GM18499 (cell line): ENCODE measurements around the gene EFTUD2.

ENCODE experiments used
- ATAC-seq: cut with Tn5 transposase; IDR thresholded peaks from one replicate; pipeline ENCODE4 v1.9.1; 2021; ENCODE audit warnings: moderate number of reproducible peaks; ENCODE audit not compliant: insufficient read depth, unreplicated experiment

EFTUD2 gene

GRCh38 chr17:44912763-44913544 is 13.7 kb upstream of the EFTUD2 start:
- no peak for ATAC-seq

GRCh38 chr17:44911133-44912001 is 12.1 kb upstream of the EFTUD2 start:
- ATAC-seq: no peak

- no peak for ATAC-seq
These were observed 11.2 kb upstream of the EFTUD2 start for GRCh38 chr17:44910231-44911106.

- no peak for ATAC-seq
These were observed 10.5 kb upstream of the EFTUD2 start for GRCh38 chr17:44909681-44910144.

- no peak for ATAC-seq
These were observed 9.6 kb upstream of the EFTUD2 start for GRCh38 chr17:44908761-44909326.

GRCh38 chr17:44907729-44908470 is 8.7 kb upstream of the EFTUD2 start:
- no peak for ATAC-seq

GRCh38 chr17:44906763-44907728 is 7.8 kb upstream of the EFTUD2 start:
- no peak for ATAC-seq

GRCh38 chr17:44906010-44906646 is 6.9 kb upstream of the EFTUD2 start:
- no peak for ATAC-seq

- ATAC-seq: no peak
These were observed 6.1 kb upstream of the EFTUD2 start for GRCh38 chr17:44905006-44906000.

GRCh38 chr17:44904001-44904984 is 5.0 kb upstream of the EFTUD2 start:
- ATAC-seq: no peak

GRCh38 chr17:44903012-44903685 is 3.9 kb upstream of the EFTUD2 start:
- ATAC-seq: no peak

- no peak for ATAC-seq
These were observed 3.0 kb upstream of the EFTUD2 start for GRCh38 chr17:44902135-44902760.

GRCh38 chr17:44901411-44901921 is 2.2 kb upstream of the EFTUD2 start:
- ATAC-seq: no peak

- no peak for ATAC-seq
These were observed 1.6 kb upstream of the EFTUD2 start for GRCh38 chr17:44900894-44901293.
